NCI-H2171 treated with DMSO at 0.1 percent for 48 hours (cell line): ENCODE results near the gene CAMK1D.
A peak's percentile ranks its signal among the peaks of the same experiment; 100 is the strongest.

Experiments
- DNase-seq: peaks from one replicate; lab custom pipeline; 2025; lab: John Stamatoyannopoulos, UW

Gene CAMK1D

DNA sequence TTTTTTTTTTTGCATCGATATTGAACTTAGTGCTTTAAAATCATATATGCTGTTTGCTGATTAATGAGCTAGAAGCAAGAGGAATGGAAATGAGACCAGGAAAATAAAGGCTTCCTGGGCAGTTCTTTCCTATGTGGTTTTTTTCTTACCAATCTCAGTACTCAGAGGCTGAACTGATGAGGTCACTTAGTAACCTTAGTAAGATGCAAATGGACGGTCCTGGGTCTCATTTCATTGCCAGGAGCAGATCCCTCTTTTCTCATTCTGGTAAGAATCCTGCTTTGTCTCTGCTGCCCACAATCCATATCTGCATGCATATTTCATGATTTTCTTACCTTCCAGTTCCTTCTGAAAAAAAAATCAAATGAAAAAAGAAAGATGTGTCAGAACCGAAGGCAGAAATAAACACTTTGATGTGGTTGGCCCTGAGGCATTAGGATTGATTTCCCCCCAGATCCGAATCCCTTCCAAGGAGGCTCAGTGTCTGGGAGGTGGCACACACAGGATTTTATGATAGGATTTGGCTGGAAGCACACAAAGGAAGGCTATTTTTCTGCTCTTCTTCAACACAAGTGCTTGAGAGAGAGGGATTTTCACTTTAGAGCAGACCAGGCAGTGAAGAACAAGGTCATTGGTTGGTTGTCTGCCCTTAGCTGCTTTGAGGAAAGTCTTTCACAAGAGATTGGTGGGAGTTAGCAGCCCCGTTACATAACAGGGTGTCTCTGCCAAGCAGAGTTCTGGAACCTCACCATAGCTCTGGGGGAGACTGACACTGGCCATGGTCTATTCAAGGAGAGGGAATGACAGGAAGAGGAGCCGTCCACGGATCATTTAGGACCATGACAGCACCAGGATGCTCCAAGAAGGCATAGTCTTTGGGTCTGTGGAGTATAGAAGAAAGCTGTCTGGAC, 150.0 kb downstream of the CAMK1D start:
- DNase-seq = no peak

DNA sequence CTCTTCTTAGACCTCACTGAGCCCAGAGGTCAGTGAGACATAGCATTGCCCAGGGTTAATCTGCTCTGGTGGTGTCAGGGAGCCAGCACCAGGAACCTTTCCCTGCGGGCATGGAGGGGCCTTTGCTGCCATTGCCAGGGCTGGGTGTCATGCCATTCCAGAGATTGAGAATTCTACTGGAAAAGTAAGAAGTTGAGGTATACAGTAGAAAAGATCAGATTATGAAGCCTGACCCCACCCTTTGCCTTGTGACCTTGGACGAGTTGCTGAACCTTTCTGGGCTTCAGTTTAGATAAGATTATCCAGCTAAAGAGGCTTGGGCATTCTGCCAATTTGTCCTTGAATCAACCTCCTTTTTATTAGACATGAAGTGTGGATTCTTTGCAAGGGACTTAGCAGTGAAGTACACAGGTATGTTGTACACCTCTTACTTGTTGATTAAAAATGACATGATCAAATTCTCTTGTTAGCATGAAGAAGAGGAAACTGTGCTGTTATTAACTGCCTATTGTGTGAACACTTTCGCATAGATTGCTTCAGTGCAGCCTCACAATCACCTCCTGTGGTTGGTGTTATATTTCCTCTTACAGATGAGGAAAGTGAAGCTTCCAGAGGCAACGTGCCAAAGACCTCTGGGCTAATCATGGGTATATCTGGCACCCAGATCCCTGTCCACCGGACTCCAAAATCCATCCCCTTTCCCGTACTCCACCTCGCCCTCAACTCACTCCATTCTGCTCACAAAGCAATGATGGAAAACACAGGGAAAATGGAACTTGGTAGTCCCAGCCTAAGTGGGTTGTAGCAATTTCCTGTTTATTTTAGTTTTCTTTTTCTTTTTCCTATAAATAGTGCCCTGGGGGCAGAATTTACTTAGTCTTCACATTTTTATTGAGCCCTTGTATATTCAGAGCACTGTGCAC, 151.3 kb downstream of the CAMK1D start:
- peak; percentile 26 for DNase-seq

DNA sequence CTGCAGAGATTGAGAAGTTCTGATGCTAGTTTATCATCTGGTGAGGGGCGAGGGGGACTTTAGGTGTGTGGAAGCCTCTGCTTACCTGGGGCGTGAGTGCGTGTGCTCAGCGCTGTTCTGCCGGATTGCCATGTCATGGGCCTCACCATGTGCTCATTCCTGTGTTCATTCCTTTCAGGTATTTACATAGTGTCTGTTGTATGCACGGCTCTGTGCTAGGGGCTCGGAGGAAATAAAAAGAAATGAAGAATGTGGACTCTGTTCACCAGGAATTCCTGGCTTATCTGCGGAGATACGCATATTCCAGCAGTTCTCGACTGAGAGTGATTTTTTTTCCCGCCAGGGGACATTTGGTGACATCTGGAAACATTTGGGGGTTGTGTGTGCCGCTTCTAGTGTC, 152.0 kb downstream of the CAMK1D start:
- no peak for DNase-seq

DNA sequence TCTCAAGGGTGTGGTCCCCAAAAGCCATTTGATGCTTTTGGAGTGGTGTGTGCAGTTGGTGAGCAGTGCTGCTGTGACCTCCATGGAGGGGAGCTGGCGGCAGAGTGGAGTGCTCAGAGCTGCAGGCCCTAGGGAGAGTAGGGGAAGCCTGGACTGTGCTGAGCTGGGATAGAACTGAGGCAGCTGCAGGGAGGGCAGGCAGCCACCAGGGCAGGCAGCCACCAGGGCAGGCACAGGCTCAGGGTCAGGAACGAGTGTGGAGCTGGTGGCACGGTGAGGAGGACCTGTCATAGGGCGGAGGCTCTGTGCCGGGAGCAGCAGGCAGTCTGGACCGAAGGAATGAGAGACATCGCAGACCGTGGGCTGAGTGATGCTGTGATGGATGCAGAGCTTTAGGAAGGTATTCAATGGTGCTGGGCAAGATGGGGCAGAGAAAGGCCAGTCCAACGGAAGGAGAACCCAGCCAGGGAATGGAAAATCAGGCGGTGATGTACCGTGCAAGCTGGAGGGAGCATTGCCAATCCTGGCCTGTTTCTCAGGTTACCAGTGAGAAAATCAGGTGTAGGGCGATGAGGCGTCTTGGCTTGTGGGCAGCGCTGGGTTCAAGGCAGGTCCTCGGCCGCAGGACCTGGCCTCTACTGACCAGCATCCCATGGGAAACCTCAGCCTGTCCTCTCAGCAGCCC, 152.6 kb downstream of the CAMK1D start:
- no peak for DNase-seq

DNA sequence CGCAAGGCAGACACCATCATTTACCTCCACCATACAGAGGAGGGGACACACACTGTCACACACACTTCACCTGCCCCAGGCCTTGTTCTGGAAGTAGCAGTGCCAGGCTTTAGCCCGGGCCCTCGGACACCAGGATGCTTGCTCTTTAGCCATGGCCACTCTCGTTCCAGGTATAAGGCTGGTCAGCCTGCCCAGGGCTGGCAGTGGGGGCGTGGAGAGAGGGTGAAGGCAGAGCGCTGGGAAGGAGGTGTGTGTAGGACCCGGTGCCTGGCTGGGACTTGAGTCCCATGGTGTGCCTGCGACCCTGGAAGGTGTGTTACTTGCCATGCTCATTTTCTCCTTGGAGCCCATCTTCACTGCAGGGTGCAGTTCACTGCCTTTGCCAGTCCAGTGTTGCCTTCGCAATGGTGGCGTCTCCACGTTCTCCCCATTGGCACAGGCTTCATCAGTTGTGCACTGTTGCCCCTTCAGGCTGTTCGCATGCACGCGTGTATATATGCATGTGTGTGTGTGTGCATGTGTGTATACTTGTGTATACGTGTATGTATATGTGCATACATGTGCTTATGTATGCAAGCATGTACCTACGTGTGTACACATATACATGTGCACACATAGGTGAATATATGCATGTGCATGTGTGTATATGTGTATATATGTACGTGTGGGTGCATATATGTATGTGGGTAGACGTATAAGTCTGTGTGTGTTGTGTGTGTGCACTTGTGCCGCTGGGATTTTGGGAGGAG, 153.4 kb downstream of the CAMK1D start:
- no peak for DNase-seq

DNA sequence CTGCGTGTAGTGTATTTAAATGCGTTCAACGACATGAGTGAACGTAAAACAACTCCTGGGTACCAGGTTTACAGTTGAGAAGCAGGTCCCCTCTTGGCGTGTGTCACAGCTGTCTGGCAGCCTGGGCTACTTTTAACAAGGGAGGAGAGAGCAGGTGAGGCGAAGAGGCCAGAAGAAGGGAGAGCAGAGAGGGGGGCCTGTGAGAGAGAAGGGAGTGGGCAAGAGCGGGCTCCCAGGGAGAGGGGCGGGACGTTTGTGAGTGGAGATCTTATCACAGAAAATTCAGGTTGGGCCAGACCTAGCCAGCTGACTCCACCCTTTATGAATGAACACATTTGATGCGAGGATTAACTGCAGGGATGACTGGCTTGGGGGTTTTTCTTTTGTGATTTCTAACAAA, 154.0 kb downstream of the CAMK1D start:
- DNase-seq = peak; percentile 87

DNA sequence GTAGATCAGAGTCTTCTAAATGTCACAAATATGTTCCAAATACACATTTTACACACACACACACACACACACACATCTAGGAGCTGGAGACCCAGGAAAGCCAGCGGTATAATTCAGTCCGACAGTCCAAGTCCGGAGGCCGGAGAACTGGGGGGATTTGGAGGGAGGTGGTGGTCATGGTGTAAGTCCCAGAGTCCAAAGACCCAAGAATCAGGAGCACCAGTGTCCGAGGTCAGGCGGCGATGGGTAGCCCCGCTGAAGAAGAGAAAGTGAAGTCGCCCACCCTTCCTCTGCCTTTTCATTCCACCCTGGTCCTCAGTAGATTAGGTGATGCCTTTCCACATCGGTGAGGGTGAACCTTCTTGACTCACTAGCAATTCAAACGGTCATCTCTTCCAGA, 154.8 kb downstream of the CAMK1D start:
- no peak for DNase-seq

DNA sequence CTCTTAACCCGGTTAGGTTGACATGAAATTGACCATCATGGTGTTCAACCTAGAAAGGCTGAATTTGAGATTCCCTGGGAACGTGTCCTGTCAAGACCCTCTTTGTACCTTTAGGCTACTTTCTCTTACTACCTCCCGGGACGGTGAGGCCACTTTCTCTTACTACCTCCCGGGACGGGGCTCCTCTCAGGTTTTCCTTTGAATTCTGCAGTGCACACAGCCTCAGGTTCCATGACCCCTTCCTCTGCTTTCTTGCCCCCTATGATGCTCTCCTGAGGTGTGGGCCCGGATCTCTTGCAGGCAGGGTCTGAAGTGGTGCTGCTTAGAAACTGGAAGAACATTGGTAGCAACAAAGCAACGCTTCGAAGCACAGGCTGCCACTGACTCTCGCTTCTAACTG, 155.3 kb downstream of the CAMK1D start:
- no peak for DNase-seq

DNA sequence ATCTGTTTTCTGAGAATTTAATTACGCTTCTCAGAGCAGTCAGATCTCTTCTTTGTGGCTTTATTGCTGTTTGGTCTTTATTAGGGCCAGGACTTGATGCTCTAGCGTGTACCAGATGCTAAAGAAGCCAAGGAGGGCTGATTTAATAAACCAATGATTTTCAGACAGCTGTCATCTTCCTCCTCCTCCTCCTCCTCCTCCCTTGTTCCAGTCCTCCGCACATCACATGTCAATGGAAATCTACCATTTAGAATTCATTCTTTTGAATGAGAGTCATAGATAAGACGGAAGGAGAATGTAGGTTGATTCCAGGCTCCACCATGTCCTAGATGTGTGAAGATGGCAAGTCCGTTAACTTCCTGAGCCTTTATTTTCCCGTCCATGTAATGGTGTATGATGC, 156.3 kb downstream of the CAMK1D start:
- no peak for DNase-seq

DNA sequence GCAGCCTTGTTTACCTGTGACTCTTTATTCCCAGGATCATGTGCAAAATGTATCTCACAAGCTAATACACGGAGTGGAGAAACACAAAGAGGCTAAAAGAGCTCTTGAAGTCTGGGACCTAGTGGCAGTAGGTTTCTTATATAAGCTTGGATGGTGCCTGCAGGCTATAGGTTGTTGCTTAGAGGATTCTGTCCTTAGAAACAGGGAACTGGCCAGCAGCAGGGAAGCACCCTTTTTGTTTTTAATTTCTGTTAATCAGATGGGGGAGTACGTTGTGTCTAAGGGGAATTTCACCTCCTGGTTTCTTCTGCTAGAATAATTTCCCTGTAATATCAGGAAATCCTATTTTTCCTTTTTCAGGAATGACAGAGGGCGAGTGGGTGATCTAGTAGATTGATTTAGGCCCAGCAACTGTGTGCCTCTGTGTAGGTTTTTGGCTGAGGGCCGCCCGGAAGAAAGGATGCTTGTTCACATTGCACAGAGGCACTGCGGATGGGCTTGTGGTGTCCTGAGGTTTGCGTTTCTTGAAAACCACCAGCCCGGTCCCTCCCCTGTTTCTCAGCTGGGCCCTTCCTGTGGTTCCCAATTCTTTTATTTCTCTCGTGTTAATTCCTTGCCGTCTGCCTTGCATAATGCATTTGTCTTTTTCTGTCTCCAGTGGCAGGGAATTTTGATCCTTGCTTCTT, 158.0 kb downstream of the CAMK1D start:
- DNase-seq = no peak

DNA sequence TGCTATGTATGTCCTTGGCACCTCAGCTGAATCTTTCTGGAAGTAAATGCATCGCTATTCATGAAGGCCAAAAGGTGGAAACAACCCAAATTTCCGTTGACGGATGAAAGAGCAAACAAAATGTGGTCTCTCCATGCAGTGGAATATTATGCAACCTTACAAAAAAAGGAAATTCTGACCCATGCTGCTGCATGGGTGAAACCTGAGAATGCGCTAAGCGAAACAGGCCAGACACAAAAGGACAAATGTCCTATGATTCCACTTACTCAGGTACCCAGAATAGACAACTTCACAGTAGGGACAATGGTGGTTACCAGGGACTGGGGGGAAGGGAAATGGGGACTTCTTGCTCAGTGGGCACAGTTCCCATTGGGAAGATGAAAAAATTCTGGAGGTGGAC, 158.8 kb downstream of the CAMK1D start:
- no peak for DNase-seq

DNA sequence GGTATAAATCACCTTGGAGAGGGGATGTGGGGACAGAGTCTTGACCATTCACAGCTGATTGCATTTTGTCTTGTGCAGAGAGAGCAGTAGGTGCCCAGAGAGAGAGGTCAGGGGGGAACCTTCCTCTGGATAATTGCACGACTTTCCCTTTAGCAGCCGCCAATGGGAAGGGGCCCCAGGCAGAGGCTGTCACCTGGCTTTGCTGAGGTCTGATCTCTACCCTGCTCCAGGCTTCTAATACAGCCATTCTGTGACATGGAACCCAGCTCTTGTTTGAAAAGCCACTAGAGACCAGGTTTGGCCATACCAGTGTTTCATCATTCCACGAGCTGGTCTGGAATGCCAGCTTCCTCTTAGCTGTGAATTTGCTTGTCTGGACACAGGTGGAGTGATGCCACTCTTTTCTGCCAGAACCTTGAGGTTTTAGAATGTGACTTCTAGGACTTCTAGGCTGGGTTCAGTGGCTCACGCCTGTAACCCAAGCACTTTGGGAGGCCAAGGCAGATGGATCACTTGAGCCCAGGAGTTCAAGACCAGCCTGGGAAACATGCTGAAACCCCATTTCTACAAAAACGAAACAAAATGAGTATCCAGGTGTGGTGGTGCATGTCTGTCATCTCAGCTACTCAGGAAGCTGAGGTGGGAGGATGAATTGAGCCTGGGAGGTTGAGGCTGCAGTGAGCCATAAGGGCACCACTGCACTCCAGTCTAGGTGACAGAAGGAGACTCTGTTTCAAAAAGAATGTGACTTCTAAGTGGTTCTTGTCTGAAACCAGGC, 159.9 kb downstream of the CAMK1D start:
- no peak for DNase-seq

DNA sequence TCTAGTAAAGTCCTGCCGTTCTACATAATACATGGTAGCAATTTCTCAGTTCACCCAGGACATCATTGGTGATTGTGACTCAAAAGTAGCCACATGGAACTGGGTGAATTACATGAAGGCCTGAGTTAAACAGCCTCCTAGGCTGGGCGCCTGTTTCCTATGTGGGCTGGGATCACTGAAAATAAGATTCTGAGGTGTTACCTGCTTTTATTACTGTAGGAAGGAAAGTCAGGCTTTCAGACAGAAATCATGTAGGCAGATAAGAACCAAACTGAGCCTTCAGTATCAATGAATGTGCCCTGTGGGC, 160.4 kb downstream of the CAMK1D start:
- no peak for DNase-seq

DNA sequence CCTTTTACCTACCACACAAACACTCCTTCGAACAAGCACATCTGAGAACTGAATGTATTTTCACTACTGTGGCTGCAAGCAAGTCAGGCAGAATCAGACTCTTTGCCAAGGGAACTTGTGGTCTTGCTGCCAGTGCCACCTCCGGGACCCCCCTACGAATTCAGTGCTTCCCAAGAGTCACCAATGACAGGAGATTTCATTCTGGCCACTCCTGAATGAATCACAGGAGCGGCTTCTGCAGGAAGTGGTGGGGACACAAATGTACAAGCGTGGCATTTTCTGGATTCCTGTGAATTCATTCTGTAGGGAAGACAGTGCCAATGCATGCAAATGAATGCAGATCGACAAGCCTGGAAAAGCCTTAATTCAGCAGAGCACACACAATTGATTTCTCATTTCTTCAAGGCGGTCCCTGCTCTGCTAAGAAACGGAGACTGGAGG, 161.2 kb downstream of the CAMK1D start:
- no peak for DNase-seq

DNA sequence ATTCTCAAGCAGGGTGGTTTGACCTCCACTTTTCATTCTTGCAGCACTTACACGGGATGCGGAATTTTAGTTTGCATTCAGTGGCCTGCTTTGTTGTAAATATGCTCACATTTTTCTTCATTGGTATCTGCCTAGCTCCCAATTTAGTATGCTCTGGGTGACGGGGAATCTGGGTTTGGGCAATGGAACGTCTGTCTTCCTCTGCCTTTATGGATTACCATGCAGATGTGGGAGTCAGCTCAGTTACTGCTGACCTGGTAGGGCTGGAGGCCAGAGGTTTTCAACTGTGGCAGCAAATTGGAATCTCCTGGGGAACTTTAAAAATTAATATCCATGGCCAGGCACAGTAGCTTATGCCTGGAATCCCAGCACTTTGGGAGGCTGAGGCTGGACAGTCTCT, 161.6 kb downstream of the CAMK1D start:
- DNase-seq = no peak

DNA sequence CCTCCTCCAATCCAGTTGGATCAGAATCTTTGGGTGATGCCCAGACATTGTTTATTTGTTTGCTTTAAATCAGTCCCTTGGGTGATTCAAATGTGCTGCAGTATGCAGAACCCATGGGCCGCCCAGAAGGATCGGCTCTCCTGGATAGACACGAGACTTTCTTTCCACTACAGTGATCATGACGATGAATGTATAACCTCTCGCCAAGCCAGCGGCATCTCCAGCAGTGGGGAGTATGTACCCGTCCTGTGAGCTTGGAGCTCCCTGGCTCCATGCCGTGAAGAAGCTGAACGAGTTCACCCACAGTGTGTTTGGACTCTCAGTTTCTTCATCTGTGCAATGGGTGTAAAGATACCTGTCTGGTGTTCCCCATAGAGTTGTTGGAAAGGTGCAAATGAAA, 162.3 kb downstream of the CAMK1D start:
- no peak for DNase-seq

DNA sequence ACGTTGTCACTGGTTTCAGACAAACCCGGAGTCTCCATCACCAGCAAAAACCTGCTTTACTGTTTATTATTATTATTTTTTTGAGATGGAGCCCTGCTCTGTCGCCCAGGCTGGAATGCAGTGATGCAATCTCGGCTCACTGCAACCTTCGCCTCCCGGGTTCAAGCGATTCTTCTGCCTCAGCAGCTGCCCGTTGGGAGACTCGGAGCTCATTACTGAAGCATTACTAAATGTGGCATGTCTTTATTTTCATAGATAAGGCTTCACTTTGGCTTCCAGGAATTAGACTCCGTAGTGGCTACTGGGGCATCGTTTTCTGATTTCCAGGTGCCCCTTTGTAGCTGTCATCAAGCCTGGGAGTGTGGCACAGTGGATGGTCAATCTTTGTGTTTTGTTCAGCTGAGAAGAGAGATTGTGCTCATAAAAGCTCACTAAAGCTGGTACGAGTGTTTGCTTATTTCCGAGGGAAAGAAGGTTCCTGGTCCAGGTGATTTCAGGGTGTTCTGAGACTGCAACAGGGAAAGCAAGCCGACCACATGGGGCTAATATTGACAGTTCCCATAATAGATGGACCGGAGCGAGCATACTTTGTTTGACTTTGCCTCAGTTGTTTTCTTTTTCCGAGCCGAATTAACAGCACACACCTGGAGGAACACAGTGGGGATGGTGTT, 163.1 kb downstream of the CAMK1D start:
- no peak for DNase-seq

DNA sequence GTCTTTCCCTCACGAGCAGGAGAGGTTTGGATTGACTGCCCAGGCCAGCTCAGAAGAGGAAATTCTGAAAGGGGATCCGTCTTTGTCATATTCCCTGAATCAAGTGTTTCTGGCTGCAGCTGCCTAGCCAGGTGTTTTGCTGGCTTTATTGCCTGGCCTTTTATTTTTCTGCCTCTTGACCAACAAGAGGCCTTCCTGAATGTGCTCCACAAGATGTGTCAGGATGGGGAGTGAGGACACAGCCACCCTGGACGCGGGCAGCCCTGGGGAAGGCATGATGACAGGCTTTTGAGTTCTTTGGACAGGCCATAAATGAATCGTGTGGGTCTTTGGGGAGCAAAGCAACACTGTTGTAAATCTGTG, 163.6 kb downstream of the CAMK1D start:
- DNase-seq = no peak

DNA sequence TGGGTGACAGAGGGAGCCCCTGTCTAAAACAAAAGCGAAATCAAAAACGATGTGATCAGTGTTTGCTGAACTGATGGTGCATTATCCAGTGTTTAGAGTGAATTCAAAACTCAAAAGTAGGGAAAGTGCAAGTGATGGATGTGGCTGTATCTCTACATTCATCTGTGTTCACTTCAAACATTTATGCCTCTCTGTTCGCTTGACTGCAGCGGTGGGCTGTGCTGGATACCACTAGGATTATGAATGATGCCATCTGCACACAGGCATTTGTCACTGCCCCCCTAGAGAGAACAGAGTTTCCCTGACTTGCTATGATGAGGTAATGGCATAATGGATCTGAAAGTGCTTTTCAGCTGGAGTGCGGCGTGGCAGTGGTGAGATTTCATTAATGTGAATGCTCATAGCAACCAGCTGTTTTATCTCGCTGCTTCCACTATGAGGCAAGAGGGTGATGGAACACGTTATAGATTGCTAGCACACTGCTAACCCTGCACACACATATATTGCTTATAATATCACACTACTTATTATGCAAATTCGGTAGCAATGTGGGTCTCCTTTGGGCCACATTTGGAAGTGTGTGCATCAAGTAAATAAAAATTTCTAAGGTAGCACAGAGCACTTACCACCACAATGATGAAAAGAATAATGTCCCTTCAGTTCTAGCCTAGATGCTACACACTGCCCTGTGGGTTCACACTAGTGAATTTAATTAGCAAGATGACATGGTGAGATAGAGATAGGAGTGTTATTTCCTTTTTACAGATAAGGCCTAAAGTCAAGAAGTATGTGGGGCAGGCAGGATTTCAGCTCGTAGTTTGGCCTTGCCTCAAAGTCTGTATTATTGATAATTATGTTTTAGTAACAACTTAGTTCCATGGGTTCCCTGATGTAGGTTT, 164.7 kb downstream of the CAMK1D start:
- DNase-seq = peak; percentile 50
